Activated naive CD4-positive, alpha-beta T cell treated with anti-CD3 and anti-CD28 coated beads, Interleukin-2, amount 50 U/mL, for 24 hours (primary cell): ENCODE data around the gene TOMM20.

Experiments
- H3K27ac Mint-ChIP-seq: one replicate; pipeline ENCODE4 v1.8.0; 2021; ENCODE audit warnings: mild to moderate bottlenecking, mixed read lengths
- H3K27me3 Mint-ChIP-seq: one replicate; pipeline ENCODE4 v1.8.0; 2021; ENCODE audit warnings: mixed read lengths
- H3K36me3 Mint-ChIP-seq: one replicate; pipeline ENCODE4 v1.8.0; 2021; ENCODE audit warnings: mixed read lengths
- H3K4me1 Mint-ChIP-seq: one replicate; pipeline ENCODE4 v1.8.0; 2021; ENCODE audit warnings: mixed read lengths
- H3K4me3 Mint-ChIP-seq: one replicate; pipeline ENCODE4 v1.8.0; 2021; ENCODE audit warnings: mild to moderate bottlenecking, mixed read lengths
- H3K9me3 Mint-ChIP-seq: one replicate; pipeline ENCODE4 v1.8.0; 2021; ENCODE audit warnings: mixed read lengths

The TOMM20 gene

GRCh38 chr1:235149824-235150223, 21.2 kb upstream of the TOMM20 start:
- Mint-ChIP-seq H3K36me3 (peaks cover 22% of the 10 kb centered on the region), H3K27ac (no peak overlapping the region), H3K4me1 (peaks cover 37% of the 10 kb centered on the region), H3K4me3 (no peak overlapping the region), H3K27me3 (no peaks in the 10 kb centered on the region), H3K9me3 (no peaks in the 10 kb centered on the region)

- Mint-ChIP-seq H3K9me3 (no peaks in the 10 kb centered on the region), H3K36me3 (peaks cover 17% of the 10 kb centered on the region), H3K4me3 (no peak overlapping the region), H3K4me1 (peaks cover 35% of the 10 kb centered on the region), H3K27ac (no peak overlapping the region), H3K27me3 (no peaks in the 10 kb centered on the region)
Observed at GRCh38 chr1:235147269-235147668, 18.6 kb upstream of the TOMM20 start.

- H3K9me3 Mint-ChIP-seq, result no peaks in the 10 kb centered on the region
- no peaks in the 10 kb centered on the region for H3K27me3 Mint-ChIP-seq
- H3K36me3 Mint-ChIP-seq, result peaks cover 8% of the 10 kb centered on the region
- H3K4me3 Mint-ChIP-seq, result no peak overlapping the region
- peaks cover 25% of the 10 kb centered on the region for H3K4me1 Mint-ChIP-seq
- H3K27ac Mint-ChIP-seq, result no peak overlapping the region
Observed at GRCh38 chr1:235145639-235146038, 17.0 kb upstream of the TOMM20 start.

GRCh38 chr1:235142991-235143390, 14.4 kb upstream of the TOMM20 start:
- Mint-ChIP-seq H3K4me3 (no peak overlapping the region), H3K9me3 (no peaks in the 10 kb centered on the region), H3K27me3 (no peaks in the 10 kb centered on the region), H3K4me1 (peaks cover 35% of the 10 kb centered on the region), H3K27ac (no peak overlapping the region), H3K36me3 (peaks cover 8% of the 10 kb centered on the region)

- Mint-ChIP-seq H3K9me3 (no peaks in the 10 kb centered on the region), H3K36me3 (peaks cover 15% of the 10 kb centered on the region), H3K4me1 (peaks cover 24% of the 10 kb centered on the region), H3K27me3 (no peaks in the 10 kb centered on the region), H3K4me3 (no peak overlapping the region), H3K27ac (peak overlapping the region; percentile 95)
Observed at GRCh38 chr1:235139315-235139714, 10.7 kb upstream of the TOMM20 start.

GRCh38 chr1:235138821-235139220, 10.2 kb upstream of the TOMM20 start:
- Mint-ChIP-seq H3K4me3 (no peak overlapping the region), H3K4me1 (peaks cover 20% of the 10 kb centered on the region), H3K36me3 (peaks cover 15% of the 10 kb centered on the region), H3K9me3 (no peaks in the 10 kb centered on the region), H3K27ac (peak overlapping the region; percentile 95), H3K27me3 (no peaks in the 10 kb centered on the region)

GRCh38 chr1:235136111-235136510, 7.5 kb upstream of the TOMM20 start:
- no peaks in the 10 kb centered on the region for H3K9me3 Mint-ChIP-seq
- peaks cover 18% of the 10 kb centered on the region for H3K36me3 Mint-ChIP-seq
- H3K27ac Mint-ChIP-seq, result peak overlapping the region; percentile 81
- H3K4me3 Mint-ChIP-seq, result no peak overlapping the region
- peaks cover 16% of the 10 kb centered on the region for H3K4me1 Mint-ChIP-seq
- no peaks in the 10 kb centered on the region for H3K27me3 Mint-ChIP-seq

GRCh38 chr1:235134171-235134570, 5.5 kb upstream of the TOMM20 start:
- H3K27me3 Mint-ChIP-seq, result no peaks in the 10 kb centered on the region
- no peak overlapping the region for H3K4me3 Mint-ChIP-seq
- H3K9me3 Mint-ChIP-seq, result no peaks in the 10 kb centered on the region
- peaks cover 18% of the 10 kb centered on the region for H3K36me3 Mint-ChIP-seq
- H3K4me1 Mint-ChIP-seq, result peaks cover 10% of the 10 kb centered on the region
- no peak overlapping the region for H3K27ac Mint-ChIP-seq

- no peaks in the 10 kb centered on the region for H3K27me3 Mint-ChIP-seq
- no peak overlapping the region for H3K27ac Mint-ChIP-seq
- H3K36me3 Mint-ChIP-seq, result peaks cover 12% of the 10 kb centered on the region
- H3K4me3 Mint-ChIP-seq, result no peak overlapping the region
- peaks cover 4% of the 10 kb centered on the region for H3K4me1 Mint-ChIP-seq
- no peaks in the 10 kb centered on the region for H3K9me3 Mint-ChIP-seq
Observed at GRCh38 chr1:235133086-235133485, 4.4 kb upstream of the TOMM20 start.

GRCh38 chr1:235131961-235132360, 3.3 kb upstream of the TOMM20 start:
- no peak overlapping the region for H3K27ac Mint-ChIP-seq
- H3K4me3 Mint-ChIP-seq, result no peak overlapping the region
- H3K9me3 Mint-ChIP-seq, result no peaks in the 10 kb centered on the region
- H3K27me3 Mint-ChIP-seq, result no peaks in the 10 kb centered on the region
- H3K36me3 Mint-ChIP-seq, result peaks cover 19% of the 10 kb centered on the region
- H3K4me1 Mint-ChIP-seq, result peaks cover 9% of the 10 kb centered on the region

- peak overlapping the region; percentile 11 for H3K4me3 Mint-ChIP-seq
- peaks cover 21% of the 10 kb centered on the region for H3K4me1 Mint-ChIP-seq
- H3K9me3 Mint-ChIP-seq, result no peaks in the 10 kb centered on the region
- peak overlapping the region; percentile 42 for H3K27ac Mint-ChIP-seq
- H3K27me3 Mint-ChIP-seq, result no peaks in the 10 kb centered on the region
- peaks cover 19% of the 10 kb centered on the region for H3K36me3 Mint-ChIP-seq
Observed at GRCh38 chr1:235130766-235131270, 2.2 kb upstream of the TOMM20 start.

- Mint-ChIP-seq H3K9me3 (no peaks in the 10 kb centered on the region), H3K36me3 (peaks cover 20% of the 10 kb centered on the region), H3K27me3 (no peaks in the 10 kb centered on the region), H3K27ac (peak overlapping the region; percentile 79), H3K4me3 (peak overlapping the region; percentile 99), H3K4me1 (peaks cover 26% of the 10 kb centered on the region)
Observed at GRCh38 chr1:235129774-235130570, 1.3 kb upstream of the TOMM20 start.

GRCh38 chr1:235127732-235128455, 743 bp downstream of the TOMM20 start:
- no peaks in the 10 kb centered on the region for H3K9me3 Mint-ChIP-seq
- peak overlapping the region; percentile 99 for H3K27ac Mint-ChIP-seq
- H3K4me1 Mint-ChIP-seq, result peaks cover 45% of the 10 kb centered on the region
- no peaks in the 10 kb centered on the region for H3K27me3 Mint-ChIP-seq
- H3K36me3 Mint-ChIP-seq, result peaks cover 25% of the 10 kb centered on the region
- H3K4me3 Mint-ChIP-seq, result peak overlapping the region; percentile 99

- H3K9me3 Mint-ChIP-seq, result no peaks in the 10 kb centered on the region
- H3K36me3 Mint-ChIP-seq, result peaks cover 26% of the 10 kb centered on the region
- no peaks in the 10 kb centered on the region for H3K27me3 Mint-ChIP-seq
- H3K4me1 Mint-ChIP-seq, result peaks cover 52% of the 10 kb centered on the region
- H3K27ac Mint-ChIP-seq, result peak overlapping the region; percentile 99
- peak overlapping the region; percentile 99 for H3K4me3 Mint-ChIP-seq
Observed at GRCh38 chr1:235127203-235127602, 1.4 kb downstream of the TOMM20 start.

- peaks cover 29% of the 10 kb centered on the region for H3K36me3 Mint-ChIP-seq
- H3K4me3 Mint-ChIP-seq, result peak overlapping the region; percentile 79
- H3K27ac Mint-ChIP-seq, result peak overlapping the region; percentile 91
- no peaks in the 10 kb centered on the region for H3K27me3 Mint-ChIP-seq
- no peaks in the 10 kb centered on the region for H3K9me3 Mint-ChIP-seq
- H3K4me1 Mint-ChIP-seq, result peaks cover 57% of the 10 kb centered on the region
Observed at GRCh38 chr1:235124665-235125064, 4.0 kb downstream of the TOMM20 start.

- Mint-ChIP-seq H3K27ac (peak overlapping the region; percentile 91), H3K36me3 (peaks cover 29% of the 10 kb centered on the region), H3K27me3 (no peaks in the 10 kb centered on the region), H3K4me1 (peaks cover 56% of the 10 kb centered on the region), H3K4me3 (peak overlapping the region; percentile 79), H3K9me3 (no peaks in the 10 kb centered on the region)
Observed at GRCh38 chr1:235124111-235124510, 4.5 kb downstream of the TOMM20 start.
